ENCODE results near the gene IFITM10.

The IFITM10 gene

DNA sequence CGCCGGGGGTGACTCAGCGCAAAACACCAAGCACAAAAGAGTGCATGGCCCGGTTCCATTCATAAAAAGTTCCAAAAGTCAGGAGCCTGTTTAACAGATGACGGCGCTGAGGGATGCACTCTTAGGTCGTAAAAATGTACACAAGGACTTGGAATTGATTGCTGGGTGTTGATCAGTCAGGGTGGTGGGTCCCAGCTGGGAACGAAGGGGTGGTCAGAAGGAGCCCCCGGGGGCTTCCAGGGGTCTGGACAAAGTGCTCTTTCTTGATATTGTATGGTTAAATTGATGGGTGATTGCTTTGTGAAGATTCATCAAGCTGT is 20.7 kb downstream of the IFITM10 start:
- Mint-ChIP-seq H3K9me3 (peaks cover 6% of the 10 kb centered on the region), H3K36me3 (ENCODE audit: low read depth) (no peaks in the 10 kb centered on the region), H3K27ac (no peak overlapping the region), H3K27me3 (ENCODE audit: low read depth, poor library complexity) (peaks cover 64% of the 10 kb centered on the region), H3K4me1 (peaks cover 10% of the 10 kb centered on the region), H3K4me3 (no peak overlapping the region)
- TF ChIP-seq CTCF (IDR thresholded peaks at IDR 0.05): no peak
- no peak for DNase-seq

DNA sequence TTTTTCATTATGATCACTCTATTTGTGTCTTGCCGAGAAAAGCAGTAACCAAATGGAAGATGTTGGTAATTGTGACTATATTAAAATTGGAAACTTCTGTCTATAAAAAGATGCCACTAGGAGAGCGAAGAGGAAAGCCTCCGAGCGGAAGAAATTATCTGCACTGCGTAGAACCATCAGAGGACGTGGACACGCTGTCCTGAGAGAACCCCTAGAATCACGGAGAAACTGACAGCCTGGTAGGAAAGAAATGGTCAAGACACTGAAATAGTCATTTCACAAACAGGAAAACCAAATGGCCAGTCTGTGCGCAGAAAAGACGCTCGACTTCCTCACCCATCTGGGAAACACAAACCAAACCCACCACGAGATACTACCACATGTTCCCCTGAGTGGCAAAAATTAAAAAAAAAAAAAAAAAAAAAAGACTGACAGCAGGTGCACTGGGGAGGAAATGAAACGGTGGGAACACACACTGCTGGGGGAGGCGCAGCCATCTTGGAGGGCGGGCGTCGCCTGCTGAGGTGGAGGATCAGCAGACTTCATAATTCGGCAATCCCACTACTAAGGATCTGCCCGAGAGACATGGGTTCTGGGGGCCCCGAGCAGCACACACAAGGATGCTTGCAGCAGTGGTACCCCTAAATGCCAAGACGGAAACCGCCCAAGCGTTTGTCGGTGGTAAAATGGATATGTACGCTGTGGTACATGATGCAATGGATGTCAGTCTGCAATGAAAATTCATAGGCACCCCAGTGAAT is 21.3 kb downstream of the IFITM10 start:
- peaks cover 10% of the 10 kb centered on the region for H3K4me1 Mint-ChIP-seq
- DNase-seq: no peak
- H3K4me3 Mint-ChIP-seq: no peak overlapping the region
- H3K9me3 Mint-ChIP-seq: peaks cover 9% of the 10 kb centered on the region
- no peak for TF ChIP-seq CTCF (IDR thresholded peaks at IDR 0.05)
- no peaks in the 10 kb centered on the region for H3K36me3 Mint-ChIP-seq (ENCODE audit: low read depth)
- peaks cover 61% of the 10 kb centered on the region for H3K27me3 Mint-ChIP-seq (ENCODE audit: low read depth, poor library complexity)
- H3K27ac Mint-ChIP-seq: no peak overlapping the region

DNA sequence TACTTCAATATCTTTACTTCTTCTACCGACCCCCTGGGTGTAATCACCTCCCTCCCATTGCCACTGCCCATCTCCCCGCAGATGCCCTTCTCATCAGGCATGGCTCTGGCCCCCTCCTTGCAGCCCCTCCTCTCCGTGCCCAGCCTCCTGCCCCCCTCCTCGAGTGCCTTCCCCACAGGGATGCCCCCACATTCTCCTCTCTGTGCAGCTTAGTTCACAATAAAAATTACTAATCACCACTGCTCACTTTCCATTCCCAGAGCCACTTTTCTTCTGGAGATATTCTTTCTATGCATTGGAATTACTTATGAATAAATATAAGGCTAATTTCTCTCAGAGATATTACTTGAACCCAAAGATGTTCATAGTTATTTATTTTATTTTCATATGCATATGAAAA is 22.1 kb downstream of the IFITM10 start:
- Mint-ChIP-seq H3K27ac (no peak overlapping the region), H3K9me3 (peaks cover 13% of the 10 kb centered on the region), H3K36me3 (ENCODE audit: low read depth) (no peaks in the 10 kb centered on the region), H3K4me1 (peaks cover 10% of the 10 kb centered on the region), H3K4me3 (no peak overlapping the region), H3K27me3 (ENCODE audit: low read depth, poor library complexity) (peaks cover 60% of the 10 kb centered on the region)
- TF ChIP-seq CTCF (IDR thresholded peaks at IDR 0.05): no peak
- no peak for DNase-seq

- Mint-ChIP-seq H3K27me3 (ENCODE audit: low read depth, poor library complexity) (peaks cover 62% of the 10 kb centered on the region), H3K27ac (no peak overlapping the region)
These were observed 22.5 kb downstream of the IFITM10 start for GRCh38 chr11:1727861-1728260.

GRCh38 chr11:1727096-1727690 is 23.2 kb downstream of the IFITM10 start:
- H3K4me3 Mint-ChIP-seq: no peak overlapping the region
- H3K27ac Mint-ChIP-seq: no peak overlapping the region
- H3K9me3 Mint-ChIP-seq: peaks cover 22% of the 10 kb centered on the region
- no peak for TF ChIP-seq CTCF (IDR thresholded peaks at IDR 0.05)
- DNase-seq: no peak
- H3K36me3 Mint-ChIP-seq (ENCODE audit: low read depth): no peaks in the 10 kb centered on the region
- H3K4me1 Mint-ChIP-seq: peaks cover 8% of the 10 kb centered on the region
- H3K27me3 Mint-ChIP-seq (ENCODE audit: low read depth, poor library complexity): peaks cover 64% of the 10 kb centered on the region

More at GRCh38 chr11:1727861-1728260, 22.5 kb downstream of the IFITM10 start:
- H3K4me1 Mint-ChIP-seq: peaks cover 10% of the 10 kb centered on the region
- DNase-seq: no peak
- no peak overlapping the region for H3K4me3 Mint-ChIP-seq
- H3K36me3 Mint-ChIP-seq (ENCODE audit: low read depth): no peaks in the 10 kb centered on the region
- no peak for TF ChIP-seq CTCF (IDR thresholded peaks at IDR 0.05)
- H3K9me3 Mint-ChIP-seq: peaks cover 17% of the 10 kb centered on the region

DNA sequence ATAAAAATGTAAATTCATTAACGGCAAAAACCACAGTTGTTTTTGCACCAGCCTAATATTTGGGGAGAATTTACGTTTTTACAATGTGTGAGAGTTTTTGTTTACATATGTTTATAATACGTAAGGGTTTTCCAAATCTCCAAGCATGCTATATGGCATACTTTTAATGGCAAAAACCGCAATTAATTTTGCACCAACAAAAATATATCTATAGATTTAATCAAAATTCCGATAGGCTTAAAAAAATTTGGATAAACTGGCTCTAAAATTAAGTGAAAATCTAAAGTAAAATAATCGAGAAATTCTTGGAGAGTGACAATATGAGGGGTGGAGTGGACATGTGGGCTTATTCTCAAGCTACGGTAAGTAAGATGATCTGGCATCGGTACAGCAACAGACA is 30.6 kb downstream of the IFITM10 start:
- peaks cover 29% of the 10 kb centered on the region for H3K9me3 Mint-ChIP-seq
- H3K4me1 Mint-ChIP-seq: no peaks in the 10 kb centered on the region
- DNase-seq: no peak
- peaks cover 51% of the 10 kb centered on the region for H3K27me3 Mint-ChIP-seq (ENCODE audit: low read depth, poor library complexity)
- H3K27ac Mint-ChIP-seq: no peak overlapping the region
- no peak overlapping the region for H3K4me3 Mint-ChIP-seq
- no peaks in the 10 kb centered on the region for H3K36me3 Mint-ChIP-seq (ENCODE audit: low read depth)
- TF ChIP-seq CTCF (IDR thresholded peaks at IDR 0.05): no peak

All from nephron progenitor cell (in vitro differentiated cells).